Endothelial cell (in vitro differentiated cells): ENCODE results near the gene BLOC1S1. TPM values are rescaled to one million over a fixed set of nuclear protein-coding genes. Genes with fewer than 3 reads are reported as not detected.

Experiments used
- DNase-seq: peaks from one replicate; pipeline ENCODE4 v3.0.0; 2021; ENCODE audit warnings: low spot score
- H3K27ac Mint-ChIP-seq: one replicate; pipeline ENCODE4 v1.8.0; 2021; ENCODE audit warnings: mixed read lengths, inconsistent platforms; ENCODE audit not compliant: unreplicated experiment
- H3K27me3 Mint-ChIP-seq: one replicate; pipeline ENCODE4 v1.8.0; 2021; ENCODE audit warnings: mild to moderate bottlenecking, moderate library complexity, mixed read lengths, inconsistent platforms; ENCODE audit not compliant: unreplicated experiment
- H3K36me3 Mint-ChIP-seq: one replicate; pipeline ENCODE4 v1.8.0; 2021; ENCODE audit warnings: mild to moderate bottlenecking, low read depth, mixed read lengths, inconsistent platforms; ENCODE audit not compliant: unreplicated experiment
- H3K4me1 Mint-ChIP-seq: one replicate; pipeline ENCODE4 v1.8.0; 2021; ENCODE audit warnings: mild to moderate bottlenecking, mixed read lengths, inconsistent platforms; ENCODE audit not compliant: unreplicated experiment
- H3K4me3 Mint-ChIP-seq: one replicate; pipeline ENCODE4 v1.8.0; 2021; ENCODE audit warnings: mild to moderate bottlenecking, mixed read lengths, inconsistent platforms; ENCODE audit not compliant: unreplicated experiment
- H3K9me3 Mint-ChIP-seq: one replicate; pipeline ENCODE4 v1.8.0; 2021; ENCODE audit warnings: mixed read lengths, inconsistent platforms; ENCODE audit not compliant: unreplicated experiment
- CTCF ChIP-seq: fragments of 200-600 bp; sonication (generic); IDR thresholded peaks from one replicate; pipeline ENCODE4 v1.5.0; 2021; ENCODE audit warnings: antibody characterized with exemption; ENCODE audit not compliant: unreplicated experiment
- long read RNA-seq: library from polyadenylated mRNA; unstranded; transcript quantifications from one replicate; pipeline ENCODE4 v2.0.0, GENCODE V29; 2020; ENCODE audit not compliant: unreplicated experiment
- total RNA-seq: library from RNA; stranded (reverse); fragmentation: NEBNext Ultra II Directional; extraction: Animal tissue kit (Norgen Biotek cat#: 25700); gene quantifications from one replicate; pipeline ENCODE4 v1.2.1, GENCODE V29; 2021; ENCODE audit not compliant: unreplicated experiment

Gene BLOC1S1
- total RNA-seq: 66.5 TPM
- long read RNA-seq, transcript BLOC1S1-204 (3 exons, 1,229 nt): minor isoform, 5 of 63 reads
- long read RNA-seq, transcript BLOC1S1-203 (4 exons, 571 nt): major isoform, 52 of 63 reads
- long read RNA-seq, partial matches to known transcripts: 0 of 63 reads
- long read RNA-seq, other reads (novel, unspliced or antisense): 1 of 63 reads

GRCh38 chr12:55715833-55716581, at the start of gene BLOC1S1:
TSS of gene BLOC1S1 (plus strand) at chr12:55716046. CDS start at chr12:55716052, 6 bp downstream.
- Mint-ChIP-seq H3K4me3 (peak within 1 kb of the TSS; percentile 94), H3K9me3 (no peaks in the 10 kb centered on the region), H3K36me3 (peaks cover 9% of the 10 kb centered on the region), H3K27me3 (peaks cover 27% of the 10 kb centered on the region), H3K4me1 (peaks cover 29% of the 10 kb centered on the region), H3K27ac (peak within 1 kb of the TSS; percentile 96)
- DNase-seq: peak; percentile 89
- TF ChIP-seq CTCF: no peak

GRCh38 chr12:55666508-55666907, 49.3 kb upstream of the BLOC1S1 start:
- H3K4me1 Mint-ChIP-seq: no peaks in the 10 kb centered on the region
- H3K4me3 Mint-ChIP-seq: no peak overlapping the region
- H3K36me3 Mint-ChIP-seq: no peaks in the 10 kb centered on the region
- H3K27ac Mint-ChIP-seq: no peak overlapping the region
- no peak for DNase-seq
- H3K27me3 Mint-ChIP-seq: peaks cover 12% of the 10 kb centered on the region
- no peaks in the 10 kb centered on the region for H3K9me3 Mint-ChIP-seq
- TF ChIP-seq CTCF: no peak

- H3K27me3 Mint-ChIP-seq: peaks cover 12% of the 10 kb centered on the region
- no peaks in the 10 kb centered on the region for H3K4me1 Mint-ChIP-seq
- TF ChIP-seq CTCF: no peak
- no peak overlapping the region for H3K27ac Mint-ChIP-seq
- no peaks in the 10 kb centered on the region for H3K36me3 Mint-ChIP-seq
- no peaks in the 10 kb centered on the region for H3K9me3 Mint-ChIP-seq
- H3K4me3 Mint-ChIP-seq: no peak overlapping the region
- DNase-seq: no peak
Observed at GRCh38 chr12:55670276-55670675, 45.6 kb upstream of the BLOC1S1 start.

GRCh38 chr12:55671746-55672145, 44.1 kb upstream of the BLOC1S1 start:
- H3K4me3 Mint-ChIP-seq: no peak overlapping the region
- H3K36me3 Mint-ChIP-seq: no peaks in the 10 kb centered on the region
- peaks cover 14% of the 10 kb centered on the region for H3K27me3 Mint-ChIP-seq
- no peak for TF ChIP-seq CTCF
- H3K4me1 Mint-ChIP-seq: no peaks in the 10 kb centered on the region
- H3K27ac Mint-ChIP-seq: no peak overlapping the region
- no peaks in the 10 kb centered on the region for H3K9me3 Mint-ChIP-seq
- no peak for DNase-seq

GRCh38 chr12:55673638-55674037, 42.2 kb upstream of the BLOC1S1 start:
- DNase-seq: no peak
- Mint-ChIP-seq H3K27me3 (peaks cover 14% of the 10 kb centered on the region), H3K27ac (no peak overlapping the region), H3K4me3 (no peak overlapping the region), H3K36me3 (no peaks in the 10 kb centered on the region), H3K9me3 (no peaks in the 10 kb centered on the region), H3K4me1 (no peaks in the 10 kb centered on the region)
- TF ChIP-seq CTCF: no peak
